CD4-positive, alpha-beta T cell treated with Interleukin-4 for 4 hours (primary cell): ENCODE results near the gene SSBP2.

Experiments
- DNase-seq: peaks from one replicate; pipeline ENCODE4 v3.0.0-alpha.2; 2020

Gene SSBP2

GRCh38 chr5:81363093-81363871 lies 387.6 kb downstream of the SSBP2 start:
- DNase-seq, result no peak
